COR-L47 (cell line): ENCODE data around the gene CHD2.
"Not testable (repeated sequence)": the region's sequence is repeated elsewhere in the genome, so short reads cannot be mapped to it uniquely, and the experiment has no call there.

Experiments
- DNase-seq: peaks from one replicate; lab custom pipeline; 2025; lab: John Stamatoyannopoulos, UW

The CHD2 gene

DNA sequence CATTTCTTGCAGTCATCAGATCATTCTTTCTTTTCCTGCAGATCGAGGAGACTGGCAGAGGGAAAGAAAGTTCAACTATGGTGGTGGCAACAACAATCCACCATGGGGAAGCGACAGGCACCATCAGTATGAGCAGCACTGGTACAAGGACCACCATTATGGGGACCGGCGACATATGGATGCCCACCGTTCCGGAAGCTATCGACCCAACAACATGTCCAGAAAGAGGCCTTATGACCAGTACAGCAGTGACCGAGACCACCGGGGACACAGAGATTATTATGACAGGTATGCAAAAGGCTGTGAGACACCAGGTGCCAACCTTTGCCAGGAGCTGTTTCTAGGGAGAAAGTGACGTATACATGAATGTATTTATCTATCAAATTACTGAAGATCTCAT lies 119.8 kb downstream of the CHD2 start:
- no peak for DNase-seq

DNA sequence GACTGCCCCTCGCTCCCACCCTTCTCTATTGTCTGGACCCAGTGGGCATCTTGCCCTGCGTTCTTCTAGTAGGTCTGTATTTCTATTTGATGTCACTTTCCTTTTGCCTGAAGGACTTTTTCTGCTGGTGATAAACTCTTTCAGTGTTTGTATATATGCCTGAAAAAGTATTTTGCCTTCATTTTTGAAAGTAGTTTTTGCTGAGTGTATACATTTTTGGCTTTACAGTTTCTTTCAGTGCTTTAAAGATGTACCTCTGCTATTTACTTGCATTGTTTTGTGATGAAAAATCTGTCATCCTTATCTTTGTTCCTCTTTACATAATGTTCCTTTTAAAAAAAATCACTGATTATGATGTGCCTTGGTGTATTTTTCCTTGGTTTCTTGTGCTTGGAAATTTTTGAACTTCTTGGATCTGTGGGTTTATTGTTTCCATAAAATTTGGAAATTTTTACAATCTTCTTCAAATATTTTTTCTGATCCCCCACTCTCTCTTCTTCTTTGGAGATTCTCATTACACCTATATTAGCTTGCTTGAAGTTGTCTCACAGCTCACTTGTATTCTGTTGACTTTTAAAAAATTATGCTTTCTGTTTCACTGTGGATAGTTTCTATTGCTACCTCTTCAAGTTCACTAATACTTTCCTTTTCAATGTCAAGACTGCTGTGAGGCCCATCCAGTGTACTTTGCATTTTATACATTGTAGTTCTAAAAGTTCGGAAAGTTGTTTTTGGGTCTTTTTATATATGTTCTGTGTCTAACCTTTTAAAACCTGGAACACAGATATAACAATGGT lies 121.0 kb downstream of the CHD2 start:
- no peak for DNase-seq

DNA sequence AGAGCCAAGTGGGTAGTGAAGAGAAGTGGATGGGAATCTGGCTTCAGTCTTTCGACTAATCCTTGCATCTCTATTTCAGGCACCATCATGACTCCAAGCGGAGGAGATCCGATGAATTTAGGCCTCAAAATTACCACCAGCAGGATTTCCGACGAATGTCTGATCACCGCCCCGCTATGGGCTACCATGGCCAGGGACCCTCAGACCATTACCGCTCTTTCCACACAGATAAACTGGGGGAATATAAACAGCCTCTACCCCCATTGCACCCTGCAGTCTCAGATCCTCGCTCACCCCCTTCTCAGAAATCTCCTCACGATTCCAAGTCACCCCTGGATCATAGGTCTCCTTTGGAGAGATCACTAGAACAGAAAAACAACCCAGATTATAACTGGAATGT lies 124.2 kb downstream of the CHD2 start:
- DNase-seq: no peak

DNA sequence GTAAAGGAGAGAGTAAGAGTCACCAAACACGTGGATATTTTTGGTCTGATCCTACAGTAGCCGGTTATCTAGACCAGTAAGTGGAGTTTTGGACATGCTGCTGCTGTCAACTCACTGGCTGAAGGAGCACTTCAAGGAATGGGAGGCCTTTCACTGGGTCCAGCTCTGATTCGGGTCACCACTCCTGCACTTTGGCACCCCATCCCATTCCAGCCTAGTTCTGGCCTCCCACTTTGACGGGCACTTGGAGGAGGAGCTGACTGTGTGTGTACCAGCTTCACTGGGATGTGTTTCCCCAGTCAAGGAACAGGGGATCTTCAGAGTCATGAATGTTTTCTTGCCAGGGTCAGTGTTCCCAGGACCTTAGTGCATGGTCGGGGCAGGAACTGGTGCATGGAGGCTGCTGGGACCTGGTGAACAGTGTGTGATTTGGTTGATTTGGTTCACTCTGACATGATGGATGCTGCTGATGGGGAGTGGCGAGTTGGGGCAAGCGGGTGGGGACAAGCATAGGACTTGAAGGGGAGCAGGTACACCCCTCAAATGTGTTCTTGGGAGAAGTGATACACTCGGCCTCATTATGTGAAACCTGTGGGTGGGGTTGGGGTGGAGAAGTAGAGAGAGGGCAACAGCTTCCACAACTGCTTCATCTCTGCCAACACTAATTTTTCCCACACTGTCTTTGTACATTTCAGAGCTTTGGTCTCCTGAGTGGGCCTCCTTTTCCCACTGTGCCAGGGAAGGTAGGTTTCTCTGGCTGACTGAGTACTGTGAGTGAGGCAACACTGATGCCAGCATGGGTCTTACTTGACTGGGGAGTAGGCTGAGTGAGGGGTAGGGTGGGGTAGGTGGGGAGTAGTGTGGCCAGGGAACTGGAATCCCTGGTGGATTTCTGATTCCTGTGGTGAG lies 124.8 kb downstream of the CHD2 start:
- no peak for DNase-seq

DNA sequence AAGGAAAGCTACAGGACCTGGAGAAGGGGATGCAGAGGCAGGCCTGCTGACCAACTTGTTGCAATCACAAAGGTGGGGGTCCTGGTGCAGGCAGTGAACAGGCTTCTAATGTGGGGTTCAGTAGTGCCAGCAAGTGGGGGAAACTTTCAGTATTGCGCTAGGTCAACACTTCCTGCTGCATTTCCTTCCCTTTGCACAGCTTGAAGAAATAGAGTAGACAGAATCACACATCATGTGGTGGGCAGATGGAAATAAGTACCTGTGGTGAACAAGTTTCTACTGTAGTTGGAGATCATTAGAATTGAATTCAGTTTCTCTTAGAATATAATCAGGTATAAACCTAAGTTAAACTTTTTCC lies 125.5 kb downstream of the CHD2 start:
- no peak for DNase-seq

DNA sequence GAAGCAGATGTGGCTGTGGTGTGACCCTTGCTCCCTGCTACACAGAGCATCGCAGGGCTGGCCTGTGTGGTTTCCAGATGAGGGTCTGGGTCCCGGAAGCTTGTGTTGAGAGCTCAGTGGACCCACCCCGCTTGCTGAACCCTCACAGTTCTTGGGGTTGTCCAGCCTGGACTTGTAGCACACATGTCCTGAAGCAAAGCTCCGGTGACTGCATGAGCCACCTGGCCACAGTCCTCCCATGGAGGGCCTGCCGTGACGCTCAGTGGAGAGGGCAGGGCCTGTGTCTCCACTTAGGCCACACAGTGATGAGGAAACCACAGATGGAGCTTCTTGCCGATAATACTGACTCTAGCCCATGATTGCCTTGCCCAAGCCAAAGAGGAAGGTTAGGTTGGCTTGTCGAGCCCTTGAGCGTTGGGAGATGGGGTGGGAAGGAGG lies 126.3 kb downstream of the CHD2 start:
- DNase-seq: no peak

DNA sequence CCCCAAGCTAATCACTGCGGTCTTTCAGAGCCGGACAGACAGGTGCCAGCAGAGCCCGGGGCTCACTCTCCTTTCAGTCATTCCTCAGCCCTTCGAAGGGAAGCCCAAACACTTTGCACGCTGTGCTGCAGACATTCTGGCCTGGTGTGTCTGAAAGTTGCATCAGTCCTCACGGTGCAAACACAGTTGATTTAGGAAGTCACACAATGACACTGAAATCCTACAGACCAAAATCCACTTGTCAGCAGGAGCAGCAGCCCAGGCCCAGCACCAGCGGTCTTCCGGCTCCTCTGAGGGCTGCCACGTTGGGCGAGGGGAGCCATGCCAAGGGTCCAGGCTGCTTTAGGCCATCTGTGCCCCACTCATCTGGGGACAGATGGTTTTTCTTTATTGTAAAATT lies 127.3 kb downstream of the CHD2 start:
- no peak for DNase-seq

DNA sequence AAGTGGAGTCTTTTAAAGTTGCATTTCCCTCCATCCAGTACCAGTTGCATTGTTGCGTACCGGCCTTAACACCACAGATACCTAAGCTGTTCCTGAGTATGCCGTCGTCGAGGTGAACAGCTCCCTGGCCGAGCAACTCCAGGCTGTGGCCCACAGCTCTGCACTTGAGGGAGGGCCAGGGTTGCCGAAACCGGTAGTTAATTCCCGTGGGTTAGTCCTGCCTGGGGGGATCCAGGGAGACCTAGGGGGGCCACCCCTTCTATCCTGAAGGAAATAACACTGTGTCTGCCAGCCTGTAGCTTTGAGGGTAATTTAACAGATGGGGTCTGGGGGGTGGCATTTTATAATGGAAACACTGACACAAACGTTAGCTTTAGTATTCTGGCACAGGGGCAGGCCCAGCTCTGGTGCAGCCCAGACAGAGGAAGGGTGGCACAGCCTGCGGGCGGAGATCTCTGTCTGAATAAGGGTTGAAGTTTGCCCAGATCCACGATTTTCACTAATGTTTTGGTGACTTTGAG lies 128.0 kb downstream of the CHD2 start:
- no peak for DNase-seq

DNA sequence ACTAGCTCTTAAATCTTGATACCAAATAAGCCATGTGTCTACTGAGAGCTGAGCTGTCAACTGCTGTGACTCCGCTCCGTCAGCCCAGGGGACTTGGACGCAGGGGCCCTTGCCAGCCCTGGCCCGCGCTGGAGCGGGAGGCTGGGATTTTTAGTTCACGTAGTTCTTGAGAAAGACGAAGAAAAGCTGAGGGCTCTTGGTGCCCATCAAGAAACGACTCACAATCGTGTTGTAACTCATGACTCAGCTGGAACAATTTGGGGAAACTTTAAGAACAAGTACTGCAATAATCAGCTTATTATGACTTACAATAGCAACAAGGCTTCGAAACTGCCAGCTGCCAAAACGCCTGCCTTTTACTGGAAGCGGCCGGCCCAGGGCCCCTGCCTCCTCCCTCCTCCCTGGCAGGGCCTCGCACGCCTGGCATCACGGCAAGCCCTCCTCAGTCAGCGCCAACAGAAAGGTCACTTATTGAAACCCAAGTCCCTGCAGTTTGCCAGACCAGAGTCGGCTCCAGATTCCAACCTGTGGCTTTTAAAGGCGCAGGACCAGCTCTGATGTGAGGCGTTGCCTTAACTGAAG lies 128.6 kb downstream of the CHD2 start:
- DNase-seq: no peak

DNA sequence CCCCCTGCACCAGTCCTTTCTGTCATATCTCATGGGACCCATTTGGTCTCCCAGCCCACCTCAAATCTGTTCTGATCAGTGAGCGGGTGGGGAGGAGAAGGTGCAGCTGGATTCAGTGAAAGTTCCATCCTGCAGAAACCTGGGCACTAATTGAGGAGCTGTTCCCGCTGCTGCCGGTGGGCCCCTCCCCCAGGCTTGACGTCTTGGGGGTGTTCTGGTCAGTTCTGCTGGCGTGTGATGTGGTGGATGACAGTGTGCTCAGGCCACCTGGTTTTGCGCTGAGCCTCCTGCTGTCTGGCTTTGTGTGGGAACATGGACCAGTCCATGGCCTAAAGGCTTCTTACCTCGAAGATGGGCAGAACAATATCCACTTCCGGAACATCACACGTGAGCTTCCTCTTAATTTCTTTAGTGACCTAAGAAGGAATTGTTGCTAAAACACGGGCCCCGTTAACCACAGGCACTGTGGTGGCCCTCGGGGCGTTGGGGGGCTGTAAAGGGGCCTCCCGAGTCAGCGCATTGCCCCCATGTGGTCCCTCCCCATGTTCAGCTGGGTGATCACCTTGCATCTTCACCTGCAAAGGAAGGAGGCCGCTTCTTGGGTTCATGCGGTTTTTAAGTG lies 129.2 kb downstream of the CHD2 start:
- no peak for DNase-seq

DNA sequence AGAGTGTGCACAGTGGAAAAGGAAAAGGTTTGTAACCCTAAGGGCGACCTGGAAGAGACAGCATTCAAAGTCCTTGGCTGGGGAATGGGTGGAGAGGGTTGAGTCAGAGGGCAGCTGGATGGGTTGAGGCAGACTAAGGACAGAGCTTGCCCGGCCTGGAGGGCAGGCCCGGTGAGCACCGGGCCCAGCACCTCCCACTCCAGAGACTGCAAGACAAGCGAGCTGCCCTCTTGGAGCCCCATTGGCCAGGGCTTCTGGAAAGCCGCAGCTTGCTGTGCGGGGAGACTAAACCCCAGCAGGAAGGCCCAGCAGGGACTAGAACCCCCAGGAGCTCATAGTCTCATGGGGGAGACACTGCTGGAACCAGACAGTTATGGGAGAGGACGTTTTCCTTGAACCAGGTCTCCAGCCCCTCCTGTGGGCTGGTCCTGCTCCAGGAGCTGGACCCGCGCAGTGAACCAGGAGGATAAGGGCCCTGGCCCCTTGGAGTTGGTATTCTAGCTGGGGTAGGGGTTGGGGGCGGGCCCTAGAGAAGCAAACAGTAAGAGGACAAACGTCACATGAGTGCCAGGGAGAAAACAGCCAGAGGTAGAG lies 129.8 kb downstream of the CHD2 start:
- DNase-seq: no peak

DNA sequence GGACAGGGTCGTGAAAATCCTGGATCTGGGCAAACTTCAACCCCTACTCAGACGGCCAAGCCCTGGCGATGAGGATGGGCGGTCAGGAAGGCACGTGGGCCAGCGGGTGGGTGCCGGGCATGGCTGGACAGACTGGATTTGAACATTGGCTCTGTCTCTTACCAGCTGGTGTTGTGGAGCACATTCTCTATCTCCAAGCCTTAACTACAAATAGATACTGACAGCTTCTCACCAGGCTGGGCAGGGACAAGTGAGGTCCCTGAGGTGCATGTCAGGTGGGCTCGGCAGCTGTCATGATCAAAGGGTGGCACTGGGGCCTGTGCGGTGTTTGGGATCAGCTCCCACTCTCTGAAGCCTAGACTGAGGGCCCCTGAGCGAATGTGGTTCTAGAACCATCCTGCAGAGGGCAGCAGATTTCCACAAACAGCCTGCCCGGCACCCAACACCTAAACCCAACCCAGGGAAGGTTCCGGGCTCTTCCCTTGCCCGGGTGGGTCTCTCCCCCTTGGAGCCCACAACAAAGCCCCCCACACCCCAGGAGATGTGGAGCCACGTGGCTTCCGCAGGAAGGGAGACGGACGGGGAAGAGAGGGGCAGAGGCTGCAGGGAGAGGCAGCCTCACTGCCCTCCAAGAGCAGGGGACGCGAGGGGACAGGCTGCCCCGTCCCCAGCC lies 130.4 kb downstream of the CHD2 start:
- peak; percentile 22 for DNase-seq

DNA sequence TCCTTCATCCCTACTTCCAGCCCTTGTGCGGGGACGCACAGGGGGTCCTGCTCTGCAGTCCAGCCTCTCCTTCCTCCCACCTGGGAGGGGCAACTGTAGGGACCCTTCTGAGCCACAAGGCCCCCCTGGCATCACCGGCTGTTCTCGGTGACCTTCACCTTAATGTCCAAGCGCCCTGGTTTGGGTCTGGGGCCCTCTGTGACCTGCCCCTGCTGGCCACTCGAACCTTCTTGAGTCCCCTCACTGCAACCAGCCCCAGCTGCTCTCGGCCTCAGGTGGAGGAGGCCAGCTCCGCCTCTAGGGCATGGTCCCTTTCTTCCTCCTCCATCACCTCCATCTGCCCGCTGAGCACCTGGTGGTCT lies 131.0 kb downstream of the CHD2 start:
- no peak for DNase-seq

DNA sequence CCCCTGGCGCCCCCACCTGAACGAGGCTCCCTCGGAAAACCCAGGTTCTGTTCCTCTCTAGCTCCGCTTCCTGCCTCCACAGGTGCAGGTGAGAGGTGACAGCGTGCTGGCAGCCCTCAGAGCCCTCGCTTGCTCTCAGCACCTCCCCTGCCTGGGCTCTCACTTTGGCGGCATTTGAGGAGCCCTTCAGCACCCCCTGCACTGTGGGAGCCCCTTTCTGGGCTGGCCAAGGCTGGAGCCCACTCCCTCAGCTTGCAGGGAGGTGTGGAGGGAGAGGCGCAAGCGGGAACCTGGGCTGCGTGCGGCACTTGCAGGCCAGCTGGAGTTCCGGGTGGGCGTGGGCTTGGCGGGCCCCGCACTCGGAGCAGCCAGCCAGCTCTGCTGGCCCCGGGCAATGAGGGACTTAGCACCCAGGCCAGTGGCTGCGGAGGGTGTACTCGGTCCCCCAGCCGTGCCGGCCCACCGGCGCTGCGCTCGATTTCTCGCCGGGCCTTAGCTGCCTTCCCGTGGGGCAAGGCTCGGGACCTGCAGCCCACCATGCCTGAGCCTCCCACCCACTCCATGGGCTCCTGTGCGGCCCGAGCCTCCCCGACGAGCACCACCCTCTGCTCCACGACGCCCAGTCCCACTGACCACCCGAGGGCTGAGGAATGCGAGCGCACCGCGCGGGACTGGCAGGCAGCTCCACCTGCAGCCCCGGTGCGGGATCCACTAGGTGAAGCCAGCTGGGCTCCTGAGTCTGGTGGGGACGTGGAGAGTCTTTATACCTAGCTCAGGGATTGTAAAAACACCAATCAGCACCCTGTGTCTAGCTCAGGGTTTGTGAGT lies 131.6 kb downstream of the CHD2 start:
- not testable (repeated sequence) for DNase-seq

DNA sequence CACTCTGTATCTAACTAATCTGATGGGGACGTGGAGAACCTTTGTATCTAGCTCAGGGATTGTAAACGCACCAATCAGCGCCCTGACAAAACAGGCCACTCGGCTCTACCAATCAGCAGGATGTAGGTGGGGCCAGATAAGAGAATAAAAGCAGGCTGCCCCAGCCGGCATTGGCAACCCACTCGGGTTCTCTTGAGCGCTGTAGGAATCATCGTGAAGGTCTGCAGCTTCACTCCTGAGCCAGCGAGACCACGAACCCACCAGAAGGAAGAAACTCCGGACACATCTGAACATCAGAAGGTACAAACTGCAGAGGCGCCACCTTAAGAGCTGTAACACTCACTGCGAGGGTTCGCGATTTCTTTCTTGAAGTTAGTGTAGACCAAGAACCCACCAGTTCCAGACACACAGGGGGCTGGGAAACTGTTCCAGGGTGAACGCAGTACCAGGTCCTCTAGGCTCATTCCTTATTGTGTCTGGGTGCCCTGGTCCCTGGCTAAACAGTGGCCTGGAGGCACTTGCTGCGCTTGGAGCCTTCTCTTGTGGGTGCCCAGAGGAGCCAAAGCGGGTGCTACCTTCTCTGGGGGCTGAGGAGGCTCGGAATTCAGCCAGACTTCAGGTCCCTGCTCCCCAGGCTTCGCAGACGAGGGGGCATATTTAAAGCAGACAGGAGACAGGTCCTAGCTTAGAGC lies 132.5 kb downstream of the CHD2 start:
- not testable (repeated sequence) for DNase-seq

DNA sequence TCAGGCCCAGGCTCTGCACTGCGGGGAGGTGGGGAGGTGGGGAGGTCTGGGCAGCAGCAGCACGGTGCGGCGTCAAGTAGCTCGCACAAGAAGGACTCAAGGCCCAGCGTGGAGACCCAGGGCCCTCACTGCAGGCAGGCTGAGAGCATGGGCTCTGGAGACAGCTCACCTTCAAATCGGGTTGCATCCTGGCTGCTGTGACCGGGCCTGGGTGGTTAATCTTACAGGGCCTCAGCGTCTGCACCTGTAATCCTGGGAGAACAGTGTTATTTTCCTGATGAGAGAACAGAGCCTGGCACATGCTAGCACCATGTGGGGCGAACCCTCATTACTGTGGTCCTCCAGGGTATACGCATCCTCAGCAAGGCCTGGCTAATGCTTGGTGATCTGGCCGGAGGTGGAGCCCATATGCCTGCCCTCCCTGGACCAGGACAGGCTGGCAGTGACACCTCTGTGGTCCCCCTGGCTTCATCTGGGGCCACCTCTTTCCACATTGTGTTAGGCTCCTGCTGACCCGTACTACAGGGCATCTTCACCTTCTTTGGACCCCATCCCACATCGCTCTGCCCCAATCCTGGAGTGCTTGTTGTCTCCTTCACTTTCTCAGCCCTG lies 133.4 kb downstream of the CHD2 start:
- DNase-seq: no peak

DNA sequence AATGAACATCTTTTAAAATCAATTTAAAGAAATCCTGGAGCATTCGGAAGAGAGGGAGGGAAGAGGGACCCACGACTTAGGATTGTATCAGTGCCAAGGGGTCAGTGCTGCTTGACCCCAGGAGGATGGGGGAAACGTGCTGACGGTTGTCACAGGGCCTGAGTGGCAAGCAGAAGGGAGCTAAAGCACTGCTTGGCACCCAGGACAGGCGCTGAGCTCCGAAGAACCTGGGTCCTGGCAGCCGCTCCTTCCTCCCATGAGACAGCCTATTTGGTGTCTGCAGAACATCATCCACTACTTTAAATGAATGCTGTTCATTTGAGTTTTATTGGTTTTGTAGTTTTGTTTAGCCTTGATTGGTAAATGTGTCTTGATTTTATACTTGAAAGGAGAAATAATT lies 134.4 kb downstream of the CHD2 start:
- no peak for DNase-seq

DNA sequence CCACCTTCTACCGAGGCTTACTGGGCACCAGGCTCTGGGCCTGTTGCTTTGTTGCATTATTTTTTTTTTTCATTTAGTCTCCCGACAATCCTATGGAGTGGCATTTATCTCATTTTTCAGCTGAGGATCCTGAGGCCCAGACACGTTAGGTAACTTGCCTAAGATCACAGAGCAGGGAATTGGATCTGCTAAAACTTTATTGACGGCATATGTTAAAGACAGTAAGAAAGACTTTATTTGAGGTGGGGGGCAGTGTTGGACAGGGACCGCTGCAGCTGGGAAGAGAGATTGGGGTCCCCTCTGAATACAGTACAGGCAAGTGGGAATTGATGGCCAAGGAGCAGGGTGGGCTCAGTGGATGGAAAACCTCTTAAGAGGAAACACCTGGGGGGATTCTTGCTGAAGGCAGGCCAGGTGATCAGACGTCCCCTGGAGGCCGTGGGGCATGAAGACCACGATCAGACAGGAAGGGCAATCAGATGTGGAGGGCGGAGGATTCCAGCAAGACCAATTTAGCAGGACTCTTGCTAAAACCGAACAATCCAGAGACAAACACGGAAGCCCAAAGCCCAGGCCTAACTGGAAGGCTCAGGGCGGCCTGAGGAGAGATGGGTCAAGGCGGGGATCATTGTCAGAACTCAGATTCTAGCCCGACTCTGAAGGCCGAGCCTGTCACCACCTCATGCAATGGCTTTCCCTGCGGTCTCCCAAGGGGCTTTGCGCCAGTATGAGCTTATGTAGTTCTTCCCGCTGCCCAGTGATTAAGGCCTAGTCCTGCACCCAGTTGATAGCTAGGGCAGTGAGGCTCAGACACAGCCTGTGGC lies 135.2 kb downstream of the CHD2 start:
- DNase-seq: no peak
